HL-60 (cell line): ENCODE measurements around the gene ACACB.

Experiments used
- CTCF ChIP-seq: IDR thresholded peaks from one replicate; pipeline ENCODE4 v1.5.1; 2011; ENCODE audit warnings: low read length, control low read depth, inconsistent platforms; ENCODE audit not compliant: insufficient read depth
- GABPA ChIP-seq: IDR thresholded peaks from 2 replicates; pipeline ENCODE4 v1.6.1; 2012; ENCODE audit warnings: low read depth
- POLR2AphosphoS5 ChIP-seq: IDR thresholded peaks from 2 replicates; pipeline ENCODE4 v1.6.1; 2012; ENCODE audit warnings: low read depth
- REST ChIP-seq: IDR thresholded peaks from 2 replicates; pipeline ENCODE4 v1.6.1; 2012; ENCODE audit warnings: low read depth; ENCODE audit not compliant: insufficient replicate concordance

GRCh38 chr12:109270494-109270893 is 154.1 kb downstream of the ACACB start:
- TF ChIP-seq REST = no peak
- no peak for TF ChIP-seq CTCF
- TF ChIP-seq GABPA = no peak
- no peak for TF ChIP-seq POLR2AphosphoS5
